Epithelial cell of proximal tubule (primary cell): ENCODE data around the gene KCNJ15. TPM values are rescaled to one million over a fixed set of nuclear protein-coding genes. Genes with fewer than 3 reads are reported as not detected.

Source experiments
- DNase-seq: peaks from one replicate; pipeline ENCODE4 v3.0.0-alpha.2; 2011; ENCODE audit warnings: low read depth
- H3K4me3 ChIP-seq: 2 replicates; pipeline ENCODE4 v1.5.1; 2011; ENCODE audit warnings: low read depth, mild to moderate bottlenecking, low read length
- total RNA-seq: library from RNA; depleted of rRNA; stranded (reverse); fragments of >200 nt; gene quantifications from 2 replicates; pipeline ENCODE4 v1.2.3, GENCODE V29; 2015
- TF ChIP-seq, protein P1 (sequence below): conservative IDR thresholded peaks from 2 replicates; pipeline ENCODE4 v1.5.1; 2012; ENCODE audit warnings: low read depth, mild to moderate bottlenecking, low read length

KCNJ15 gene
- total RNA-seq, 1 donor from 2014 or later = 38.9 TPM

DNA sequence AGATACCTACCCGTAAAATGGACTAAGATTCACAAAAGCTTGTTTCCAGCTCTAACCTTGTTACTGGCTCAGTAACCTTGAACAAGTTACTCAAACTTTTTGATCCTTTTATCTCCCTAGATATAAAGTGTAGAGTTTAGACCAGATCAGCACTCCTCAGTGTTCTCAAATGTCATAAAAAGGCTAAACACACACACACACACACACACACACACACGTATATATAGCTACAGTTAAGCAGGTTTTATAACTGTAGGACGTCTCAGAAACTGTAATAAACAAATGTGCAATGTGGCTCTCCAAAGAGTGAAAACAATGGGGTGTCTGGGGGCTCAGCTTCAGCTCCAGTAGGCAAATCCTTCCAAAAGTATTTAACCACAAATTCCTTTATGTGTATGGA is 34.0 kb downstream of the KCNJ15 start:
- TF ChIP-seq, protein P1, sequence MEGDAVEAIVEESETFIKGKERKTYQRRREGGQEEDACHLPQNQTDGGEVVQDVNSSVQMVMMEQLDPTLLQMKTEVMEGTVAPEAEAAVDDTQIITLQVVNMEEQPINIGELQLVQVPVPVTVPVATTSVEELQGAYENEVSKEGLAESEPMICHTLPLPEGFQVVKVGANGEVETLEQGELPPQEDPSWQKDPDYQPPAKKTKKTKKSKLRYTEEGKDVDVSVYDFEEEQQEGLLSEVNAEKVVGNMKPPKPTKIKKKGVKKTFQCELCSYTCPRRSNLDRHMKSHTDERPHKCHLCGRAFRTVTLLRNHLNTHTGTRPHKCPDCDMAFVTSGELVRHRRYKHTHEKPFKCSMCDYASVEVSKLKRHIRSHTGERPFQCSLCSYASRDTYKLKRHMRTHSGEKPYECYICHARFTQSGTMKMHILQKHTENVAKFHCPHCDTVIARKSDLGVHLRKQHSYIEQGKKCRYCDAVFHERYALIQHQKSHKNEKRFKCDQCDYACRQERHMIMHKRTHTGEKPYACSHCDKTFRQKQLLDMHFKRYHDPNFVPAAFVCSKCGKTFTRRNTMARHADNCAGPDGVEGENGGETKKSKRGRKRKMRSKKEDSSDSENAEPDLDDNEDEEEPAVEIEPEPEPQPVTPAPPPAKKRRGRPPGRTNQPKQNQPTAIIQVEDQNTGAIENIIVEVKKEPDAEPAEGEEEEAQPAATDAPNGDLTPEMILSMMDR = no peak
- no peak overlapping the region for H3K4me3 ChIP-seq
- DNase-seq = no peak

DNA sequence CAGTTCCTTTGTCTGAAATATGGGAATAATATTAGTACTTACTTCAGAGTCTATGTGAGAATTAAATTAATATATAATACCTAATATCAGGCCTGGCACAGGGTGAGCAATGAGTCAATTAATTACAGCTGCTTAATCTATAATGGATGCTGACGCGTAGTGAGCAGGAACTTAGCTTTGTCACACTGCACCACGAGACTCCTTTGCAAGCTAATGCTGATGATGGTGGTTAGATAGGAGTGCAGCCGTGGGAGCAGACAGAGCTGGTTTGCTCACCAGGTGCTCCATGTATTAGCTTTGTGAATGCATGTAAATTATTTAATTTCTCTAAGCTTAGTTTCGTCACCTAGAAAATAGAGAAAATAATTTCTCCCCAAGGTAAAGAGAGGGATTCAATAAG is 35.1 kb downstream of the KCNJ15 start:
- TF ChIP-seq, protein P1 = no peak
- H3K4me3 ChIP-seq = no peak overlapping the region
- no peak for DNase-seq

DNA sequence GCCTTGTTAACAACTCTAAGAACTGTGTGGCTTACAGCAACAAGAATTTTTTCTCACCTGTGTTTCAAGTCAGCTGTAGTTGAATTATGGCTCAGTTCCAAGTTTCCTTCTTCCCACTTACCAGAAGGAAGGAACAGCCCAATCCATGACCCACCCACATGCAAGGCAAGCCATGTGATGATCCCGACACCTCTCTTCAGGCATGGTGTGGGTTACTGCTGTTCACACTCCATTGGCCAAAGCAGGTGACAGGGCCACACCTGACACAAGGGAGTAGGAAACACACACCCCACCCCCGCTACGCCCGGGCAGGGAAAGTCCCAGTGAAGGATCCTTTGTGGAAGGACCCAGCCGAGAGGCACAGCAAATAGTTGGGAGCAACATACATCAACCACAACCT is 36.3 kb downstream of the KCNJ15 start:
- DNase-seq = no peak
- H3K4me3 ChIP-seq = no peak overlapping the region
- TF ChIP-seq, protein P1 = no peak

DNA sequence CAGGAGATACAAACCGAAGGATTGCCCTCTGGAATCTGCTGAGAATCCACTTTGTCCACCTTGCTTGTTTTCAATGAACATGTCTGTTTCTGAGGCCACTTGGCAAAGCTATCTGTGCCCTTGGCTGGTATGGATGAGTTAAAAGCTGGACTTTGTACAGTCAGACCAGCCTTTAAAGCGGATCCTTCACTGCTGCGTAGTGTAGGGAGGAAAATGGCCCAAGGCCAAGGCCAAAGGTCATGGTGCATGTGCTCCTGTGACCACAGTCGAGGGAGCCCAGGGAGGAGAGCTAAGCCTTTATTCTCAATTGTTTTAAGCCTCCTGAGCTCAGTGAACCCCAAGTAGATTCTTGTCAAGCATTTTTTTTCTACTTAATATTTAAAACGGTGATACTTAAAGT is 37.0 kb downstream of the KCNJ15 start:
- no peak overlapping the region for H3K4me3 ChIP-seq
- DNase-seq = no peak
- TF ChIP-seq, protein P1 = no peak

DNA sequence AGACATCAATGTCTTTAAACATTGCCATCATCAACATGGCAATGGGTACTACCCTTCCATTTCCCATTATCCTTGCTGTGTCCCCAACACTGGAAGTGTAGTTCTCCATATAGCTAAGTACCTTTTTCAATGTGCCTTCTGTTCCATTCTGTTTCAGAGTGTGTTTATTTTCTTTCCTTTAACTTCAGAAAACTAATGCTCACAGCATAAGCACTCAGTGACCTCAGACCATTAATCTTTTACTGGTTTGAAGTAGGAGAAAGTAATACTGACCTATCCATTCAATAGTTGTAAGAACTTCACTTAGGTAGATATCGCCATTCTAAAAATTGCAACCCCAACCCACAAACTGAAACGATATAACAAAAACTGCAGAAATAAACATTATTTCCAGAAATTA is 37.8 kb downstream of the KCNJ15 start:
- H3K4me3 ChIP-seq = no peak overlapping the region
- TF ChIP-seq, protein P1 = no peak
- no peak for DNase-seq

DNA sequence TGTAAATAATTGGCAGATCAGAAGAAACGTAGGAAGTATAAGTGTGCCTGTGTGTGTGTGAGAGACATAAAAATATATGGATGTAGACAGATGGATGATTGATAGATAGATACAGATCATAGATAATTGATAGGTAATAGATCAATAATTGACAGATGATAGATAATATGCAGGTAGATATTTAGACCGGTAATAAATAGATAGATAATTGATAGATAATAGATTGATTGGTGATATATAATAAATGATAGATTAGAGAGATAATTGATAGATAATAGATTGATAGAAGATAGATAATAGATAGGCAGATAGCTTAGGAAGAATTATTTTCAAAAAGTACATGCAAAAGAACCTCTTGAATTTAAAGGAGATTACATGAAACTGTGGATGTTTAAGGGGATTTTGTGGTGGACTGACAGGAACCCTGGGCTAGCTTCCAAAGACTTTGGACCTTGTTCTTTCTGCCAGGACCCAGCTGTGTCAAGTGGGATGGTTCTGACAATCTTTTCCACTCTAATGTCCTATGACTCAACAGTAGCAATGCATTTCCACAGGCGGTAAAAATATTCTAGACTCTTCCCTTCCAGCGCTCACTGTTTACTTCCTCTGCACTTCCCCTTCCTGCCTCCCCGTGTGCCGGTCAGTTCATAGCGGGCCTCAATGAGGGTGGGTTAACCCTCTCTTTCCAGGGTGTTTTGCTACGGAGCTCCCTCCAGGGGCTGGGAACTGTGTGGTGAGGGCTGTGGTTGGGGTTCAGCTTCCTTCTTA is 39.4 kb downstream of the KCNJ15 start:
- no peak overlapping the region for H3K4me3 ChIP-seq
- TF ChIP-seq, protein P1 = no peak
- no peak for DNase-seq

DNA sequence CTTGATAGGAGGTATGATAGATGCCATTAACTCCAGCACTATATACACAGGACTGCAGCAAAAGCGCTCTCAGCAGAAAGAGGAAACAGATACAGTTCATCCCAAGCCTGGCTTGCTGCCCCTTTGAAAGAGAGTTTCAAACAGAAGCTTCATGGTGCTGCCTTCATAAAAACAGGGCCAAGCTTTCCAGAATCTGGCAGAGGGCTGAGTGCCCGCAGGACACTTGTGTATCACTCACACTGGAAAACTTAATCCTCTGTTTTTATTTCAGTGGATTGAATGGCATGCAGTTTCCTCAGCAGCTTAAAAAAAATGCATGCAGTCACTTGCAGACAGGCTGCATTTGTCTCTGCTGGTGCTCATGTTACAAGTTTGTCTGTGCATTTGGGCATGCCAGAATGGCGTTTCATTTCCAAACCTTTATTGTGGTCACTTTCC is 40.4 kb downstream of the KCNJ15 start:
- TF ChIP-seq, protein P1 = no peak
- no peak overlapping the region for H3K4me3 ChIP-seq
- no peak for DNase-seq
